Measurements from ENCODE around the gene CYSTM1. TPM values are rescaled to one million over a fixed set of nuclear protein-coding genes. Genes with fewer than 3 reads are reported as not detected.

CYSTM1 gene
- polyA plus RNA-seq, 1 experiment, result 33.1 TPM

DNA sequence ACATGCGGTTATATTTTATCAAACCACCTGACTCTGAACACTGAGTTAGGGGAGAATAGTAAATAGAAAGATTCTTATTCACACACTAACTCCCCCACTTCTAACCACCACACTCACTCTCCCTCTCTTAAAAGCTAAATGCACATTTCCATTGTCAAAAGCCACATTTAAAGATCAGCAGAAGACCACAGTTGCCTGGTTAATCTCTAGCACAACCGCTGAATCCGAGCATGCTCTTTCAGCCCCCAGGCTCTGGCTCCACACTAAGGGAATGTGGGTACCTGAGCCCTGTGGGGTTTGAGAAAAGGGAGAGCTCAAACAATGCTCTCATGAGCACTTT lies 92.2 kb downstream of the CYSTM1 start:
- H3K27me3 ChIP-seq (ENCODE audit: control insufficient read depth, insufficient read depth, low read length), result no peaks in the 10 kb centered on the region
- DNase-seq (ENCODE audit: low read depth), result no peak
- H3K4me3 ChIP-seq (ENCODE audit: low read depth, low read length), result no peak overlapping the region
- H3K36me3 ChIP-seq (ENCODE audit: control insufficient read depth, insufficient read depth, low read length), result no peaks in the 10 kb centered on the region
- TF ChIP-seq CTCF (IDR thresholded peaks at IDR 0.05; ENCODE audit: insufficient read depth, low read depth, low read length), result no peak
- ChIA-PET POLR2A (no interaction called here), CTCF (interaction anchor here (2.9 kb wide), 1 partner anchor 78 kb away, joined by 10 read pairs; the partner anchor contains the start of gene HBEGF)

DNA sequence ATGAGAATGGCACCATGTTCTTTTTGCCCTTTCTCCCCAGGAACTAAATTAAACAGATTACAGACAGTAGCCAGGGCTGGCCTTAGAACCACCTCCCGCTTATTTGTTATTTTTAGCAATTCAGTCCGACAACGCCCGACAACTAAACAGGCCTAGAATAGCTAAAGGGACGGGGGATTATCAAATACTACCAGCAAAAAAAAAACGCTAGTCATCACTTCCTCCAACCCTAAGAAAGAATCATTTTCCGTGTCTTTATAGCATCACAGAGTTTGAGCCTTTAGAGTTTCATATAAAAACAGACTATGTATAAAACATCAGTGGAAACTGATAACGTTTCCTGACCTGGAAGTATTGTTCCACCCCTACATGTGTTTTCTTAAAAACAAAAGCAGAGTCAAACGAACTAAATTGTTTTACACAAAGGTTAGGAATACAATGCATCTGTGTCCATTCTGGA lies 92.6 kb downstream of the CYSTM1 start:
- CTCF ChIA-PET, result interaction anchor here (2.9 kb wide), 1 partner anchor 78 kb away, joined by 10 read pairs; the partner anchor contains the start of gene HBEGF
- POLR2A ChIA-PET, result no interaction called here
- no peak overlapping the region for H3K4me3 ChIP-seq (ENCODE audit: low read depth, low read length)

DNA sequence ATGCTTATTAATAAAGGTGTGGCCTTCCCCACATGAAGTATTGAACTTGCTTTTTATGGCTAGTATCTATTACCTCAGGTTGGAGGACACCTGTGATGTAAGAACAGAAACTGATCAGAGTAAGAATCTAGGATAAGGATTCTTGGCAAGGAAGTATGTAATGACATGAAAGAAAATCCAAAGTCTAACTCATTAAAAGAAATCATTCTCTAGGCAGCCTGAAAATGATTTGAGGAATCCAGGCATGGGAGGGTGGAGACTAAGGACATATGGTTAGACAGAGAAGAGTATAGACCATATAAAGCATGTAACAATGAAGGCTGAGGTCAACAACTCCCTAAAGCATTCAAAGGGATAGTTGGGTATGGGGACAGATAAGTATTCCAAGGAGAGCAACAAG lies 95.0 kb downstream of the CYSTM1 start:
- Histone ChIP-seq H3K4me3 (ENCODE audit: low read depth, low read length) (no peak overlapping the region), H3K36me3 (ENCODE audit: control insufficient read depth, insufficient read depth, low read length) (no peaks in the 10 kb centered on the region), H3K27me3 (ENCODE audit: control insufficient read depth, insufficient read depth, low read length) (no peaks in the 10 kb centered on the region)
- DNase-seq (ENCODE audit: low read depth), result no peak
- ChIA-PET POLR2A (no interaction called here), CTCF (no interaction called here)
- no peak for TF ChIP-seq CTCF (IDR thresholded peaks at IDR 0.05; ENCODE audit: insufficient read depth, low read depth, low read length)

More for the DNA sequence above, 92.6 kb downstream of the CYSTM1 start:
- no peak for TF ChIP-seq CTCF (IDR thresholded peaks at IDR 0.05; ENCODE audit: insufficient read depth, low read depth, low read length)
- Histone ChIP-seq H3K36me3 (ENCODE audit: control insufficient read depth, insufficient read depth, low read length) (no peaks in the 10 kb centered on the region), H3K27me3 (ENCODE audit: control insufficient read depth, insufficient read depth, low read length) (no peaks in the 10 kb centered on the region)
- DNase-seq (ENCODE audit: low read depth), result no peak

- TF ChIP-seq CTCF (IDR thresholded peaks at IDR 0.05; ENCODE audit: insufficient read depth, low read depth, low read length), result no peak
- H3K4me3 ChIP-seq (ENCODE audit: low read depth, low read length), result no peak overlapping the region
- ChIA-PET CTCF (interaction anchor here (0.9 kb wide), 1 partner anchor 90 kb away, joined by 4 read pairs; no protein-coding TSS in a partner anchor), POLR2A (no interaction called here)
- DNase-seq (ENCODE audit: low read depth), result no peak
- no peaks in the 10 kb centered on the region for H3K36me3 ChIP-seq (ENCODE audit: control insufficient read depth, insufficient read depth, low read length)
- H3K27me3 ChIP-seq (ENCODE audit: control insufficient read depth, insufficient read depth, low read length), result no peaks in the 10 kb centered on the region
Observed at GRCh38 chr5:140273401-140273877, 98.5 kb downstream of the CYSTM1 start.

- CTCF ChIA-PET, result no interaction called here
- POLR2A ChIA-PET, result no interaction called here
- no peak for TF ChIP-seq CTCF (IDR thresholded peaks at IDR 0.05; ENCODE audit: insufficient read depth, low read depth, low read length)
Observed at GRCh38 chr5:140275837-140276236, 100.8 kb downstream of the CYSTM1 start.

More at GRCh38 chr5:140275837-140276236, 100.8 kb downstream of the CYSTM1 start:
- no peak for DNase-seq (ENCODE audit: low read depth)
- H3K36me3 ChIP-seq (ENCODE audit: control insufficient read depth, insufficient read depth, low read length), result no peaks in the 10 kb centered on the region
- H3K27me3 ChIP-seq (ENCODE audit: control insufficient read depth, insufficient read depth, low read length), result no peaks in the 10 kb centered on the region
- H3K4me3 ChIP-seq (ENCODE audit: low read depth, low read length), result no peak overlapping the region
